Gastrocnemius medialis (tissue), 4 donors: ENCODE results near the gene DMBX1. TPM values are rescaled to one million over a fixed set of nuclear protein-coding genes. Genes with fewer than 3 reads are reported as not detected.
A peak's percentile ranks its signal among the peaks of the same experiment; 100 is the strongest.

Experiments used
- ATAC-seq, 2 donors: fragments of 150-250 bp; one replicate each; pipeline ENCODE4 v1.9.1; 2016
- DNase-seq, 2 donors: peaks; one replicate each; pipeline ENCODE4 v3.0.0-alpha.2; 2019
- H3K27ac ChIP-seq, 4 donors: fragments of 200-600 bp; sonication (generic); 1 replicate in 1 of 4; 2 replicates in 3 of 4; pipeline ENCODE4 v1.5.1; 2016 to 2018; ENCODE audit warnings: mild to moderate bottlenecking in 2 of 4, moderate library complexity in 1 of 4
- H3K27me3 ChIP-seq, 3 donors: fragments of 200-600 bp; sonication (generic) in 2 of 3; 1 replicate in 1 of 3; 2 replicates in 2 of 3; pipeline versions ENCODE4 v1.5.1 to v1.6.0; 2016 to 2019; ENCODE audit warnings: mild to moderate bottlenecking in 1 of 3, moderate library complexity in 1 of 3
- H3K36me3 ChIP-seq, 2 donors: fragments of 200-600 bp; sonication (generic) in 1 of 2; one replicate each; pipeline ENCODE4 v1.5.1; 2017 to 2018
- H3K4me1 ChIP-seq, 2 donors: fragments of 200-600 bp; sonication (generic) in 1 of 2; one replicate each; pipeline ENCODE4 v1.5.1; 2016 to 2017; ENCODE audit warnings: mild to moderate bottlenecking in 2 of 2
- H3K4me3 ChIP-seq, 4 donors: fragments of 200-600 bp; sonication (generic) in 3 of 4; 1 replicate in 1 of 4; 2 replicates in 3 of 4; pipeline ENCODE4 v1.5.1; 2016 to 2019; ENCODE audit warnings: mild to moderate bottlenecking in 2 of 4
- H3K9me3 ChIP-seq, 3 donors: fragments of 200-600 bp; sonication (generic) in 2 of 3; 1 replicate in 1 of 3; 2 replicates in 2 of 3; pipeline ENCODE4 v1.5.1; 2016 to 2019
- CTCF ChIP-seq, 5 experiments: fragments of 450-650 bp in 3 of 5; fragments of 200-600 bp in 2 of 5; sonication (generic) in 2 of 5; IDR thresholded peaks in 4 of 5; conservative IDR thresholded peaks in 1 of 5; 1 replicate in 4 of 5; 2 replicates in 1 of 5; pipeline ENCODE4 v1.5.1; 2016 to 2019; ENCODE audit warnings: antibody characterized with exemption in 5 of 5, mild to moderate bottlenecking in 3 of 5, moderate library complexity in 3 of 5
- POLR2A ChIP-seq, 2 donors: fragments of 450-650 bp; IDR thresholded peaks; one replicate each; pipeline ENCODE4 v1.6.1; 2017; ENCODE audit warnings: antibody characterized with exemption in 2 of 2, mild to moderate bottlenecking in 2 of 2, moderate library complexity in 2 of 2
- in situ Hi-C, 4 donors: fragments of 200-750 bp; cut with MboI; loops; one replicate each; pipeline versions ENCODE4 v1.15.0 to v1.8.0; 2017; ENCODE audit warnings: low sequenced_read_pairs in 4 of 4
- intact Hi-C: fragments of 100-400 bp; cut with DNase I; formaldehyde crosslinking; loops from one replicate; pipeline ENCODE4 v1.15.1; 2023; ENCODE audit warnings: low total_unique reads
- total RNA-seq, 4 donors: library from RNA; depleted of rRNA; stranded (reverse); fragments of >200 nt; gene quantifications; one replicate each; pipeline versions ENCODE4 v1.1.0 to v1.2.3, GENCODE V29; 2016

Gene DMBX1
- total RNA-seq, 4 donors from 2014 or later: not detected

- Histone ChIP-seq H3K4me1 (no peaks in the 10 kb centered on the region), H3K9me3 (no peaks in the 10 kb centered on the region), H3K27ac (no peak overlapping the region), H3K27me3 (no peaks in the 10 kb centered on the region), H3K36me3 (no peaks in the 10 kb centered on the region), H3K4me3 (no peak overlapping the region)
- in situ Hi-C loops: loop anchor here (5.0 to 25.0 kb wide), 4 partner anchors 54 to 91 kb away; no protein-coding TSS in a partner anchor
- TF ChIP-seq POLR2A (IDR thresholded peaks at IDR 0.05) (no peak), CTCF (IDR thresholded peaks at IDR 0.05 in 4 of 5, conservative IDR thresholded peaks at IDR 0.05 in 1 of 5) (peak in 1 of 5 experiments; percentile 6)
- no peak for DNase-seq
- intact Hi-C loops: loop anchor here (1.0 kb wide), 3 partner anchors 51 to 122 kb away; no protein-coding TSS in a partner anchor
- no peak for ATAC-seq
These were observed 38.8 kb downstream of the DMBX1 start for GRCh38 chr1:46528297-46528955.

- H3K27me3 ChIP-seq: no peaks in the 10 kb centered on the region
These were observed 39.5 kb downstream of the DMBX1 start for GRCh38 chr1:46529031-46529630.

GRCh38 chr1:46530311-46530710 lies 40.7 kb downstream of the DMBX1 start:
- no peak for DNase-seq
- intact Hi-C loops (no loop called here), in situ Hi-C loops (loop anchor here in 2 of 4 donors (10.0 to 25.0 kb wide), 2 partner anchors 93 to 194 kb away; no protein-coding TSS in a partner anchor)
- H3K4me3 ChIP-seq: no peak overlapping the region
- H3K27me3 ChIP-seq: no peaks in the 10 kb centered on the region
- no peak for ATAC-seq
- TF ChIP-seq POLR2A (IDR thresholded peaks at IDR 0.05) (no peak), CTCF (IDR thresholded peaks at IDR 0.05 in 4 of 5, conservative IDR thresholded peaks at IDR 0.05 in 1 of 5) (no peak)
- no peaks in the 10 kb centered on the region for H3K4me1 ChIP-seq
- H3K36me3 ChIP-seq: no peaks in the 10 kb centered on the region
- H3K9me3 ChIP-seq: no peaks in the 10 kb centered on the region
- H3K27ac ChIP-seq: no peak overlapping the region

More at GRCh38 chr1:46529031-46529630, 39.5 kb downstream of the DMBX1 start:
- H3K27ac ChIP-seq: no peak overlapping the region
- H3K36me3 ChIP-seq: no peaks in the 10 kb centered on the region
- H3K4me1 ChIP-seq: no peaks in the 10 kb centered on the region
- DNase-seq: no peak
- no peak for TF ChIP-seq POLR2A (IDR thresholded peaks at IDR 0.05)
- no peak overlapping the region for H3K4me3 ChIP-seq
- intact Hi-C loops (no loop called here), in situ Hi-C loops (loop anchor here (5.0 to 25.0 kb wide), 4 partner anchors 54 to 92 kb away; no protein-coding TSS in a partner anchor)
- no peaks in the 10 kb centered on the region for H3K9me3 ChIP-seq
- no peak for ATAC-seq

- no peaks in the 10 kb centered on the region for H3K4me1 ChIP-seq
- in situ Hi-C loops (loop anchor here in 2 of 4 donors (10.0 to 25.0 kb wide), 2 partner anchors 94 to 194 kb away; no protein-coding TSS in a partner anchor), intact Hi-C loops (no loop called here)
- no peak for ATAC-seq
- no peaks in the 10 kb centered on the region for H3K27me3 ChIP-seq
- TF ChIP-seq CTCF (IDR thresholded peaks at IDR 0.05 in 4 of 5, conservative IDR thresholded peaks at IDR 0.05 in 1 of 5) (no peak), POLR2A (IDR thresholded peaks at IDR 0.05) (no peak)
- no peaks in the 10 kb centered on the region for H3K9me3 ChIP-seq
- no peaks in the 10 kb centered on the region for H3K36me3 ChIP-seq
- no peak for DNase-seq
- no peak overlapping the region for H3K27ac ChIP-seq
- no peak overlapping the region for H3K4me3 ChIP-seq
These were observed 41.3 kb downstream of the DMBX1 start for GRCh38 chr1:46530791-46531409.

- no peaks in the 10 kb centered on the region for H3K4me1 ChIP-seq
- H3K9me3 ChIP-seq: no peaks in the 10 kb centered on the region
- H3K36me3 ChIP-seq: no peaks in the 10 kb centered on the region
- in situ Hi-C loops: loop anchor here in 2 of 4 donors (10.0 to 25.0 kb wide), 2 partner anchors 95 to 193 kb away; no protein-coding TSS in a partner anchor
- no peaks in the 10 kb centered on the region for H3K27me3 ChIP-seq
- TF ChIP-seq CTCF (IDR thresholded peaks at IDR 0.05 in 4 of 5, conservative IDR thresholded peaks at IDR 0.05 in 1 of 5) (no peak), POLR2A (IDR thresholded peaks at IDR 0.05) (no peak)
- no peak for DNase-seq
- intact Hi-C loops: loop anchor here (2.0 kb wide), 1 partner anchor 193 kb away; no protein-coding TSS in a partner anchor
- ATAC-seq: no peak
- H3K27ac ChIP-seq: no peak overlapping the region
- H3K4me3 ChIP-seq: no peak overlapping the region
These were observed 42.5 kb downstream of the DMBX1 start for GRCh38 chr1:46532095-46532494.
